ENCODE measurements around the gene APMAP.

APMAP gene

DNA sequence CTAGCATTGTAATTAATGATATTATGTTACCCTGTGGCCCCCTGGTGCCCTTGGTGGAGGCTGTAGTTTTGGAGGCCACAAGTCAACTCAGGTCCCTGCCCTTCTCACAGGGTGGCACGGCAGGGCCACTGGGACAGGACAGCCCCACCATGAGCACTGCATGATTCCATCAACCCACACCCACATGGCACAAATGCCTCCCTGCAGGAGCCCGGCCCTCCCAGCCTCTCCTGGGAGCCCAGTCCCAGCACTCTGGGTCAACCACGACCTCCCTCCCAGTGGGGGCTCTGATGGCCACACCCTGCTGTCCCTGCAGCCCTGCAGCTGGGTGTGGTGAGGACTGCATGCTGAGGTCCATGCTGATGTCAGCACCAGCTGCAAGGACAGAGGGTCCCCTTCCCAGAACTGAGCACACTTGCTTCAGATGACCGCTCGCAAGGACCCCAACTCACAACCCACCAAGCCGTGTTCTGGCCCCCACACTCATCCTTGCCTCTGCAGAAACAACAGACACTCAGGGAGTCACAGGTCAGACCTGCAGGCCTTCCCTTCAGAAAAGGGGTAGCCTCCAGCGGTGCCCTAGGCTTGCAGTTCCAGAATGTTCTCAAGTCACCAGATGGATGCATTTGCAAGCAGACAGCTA lies 59.2 kb downstream of the APMAP start:
- TF ChIP-seq ZBTB7A (IDR thresholded peaks at IDR 0.05; ENCODE audit: low read depth) = 0 out of 2 replicates have a peak, but pooled peaks have one; percentile 28
- no peak for TF ChIP-seq RAD21 (IDR thresholded peaks at IDR 0.05; ENCODE audit: low read depth)

- TF ChIP-seq ZBTB7A (IDR thresholded peaks at IDR 0.05; ENCODE audit: low read depth) (0 out of 2 replicates have a peak, but pooled peaks have one; percentile 17), RAD21 (IDR thresholded peaks at IDR 0.05; ENCODE audit: low read depth) (peak; percentile 55)
Observed at GRCh38 chr20:24930724-24931688, 61.5 kb downstream of the APMAP start.

- TF ChIP-seq CREB1 (IDR thresholded peaks at IDR 0.05; ENCODE audit: low read depth) (peak; percentile 44; the same call in 1 of the 2 replicates), ZBTB7A (IDR thresholded peaks at IDR 0.05; ENCODE audit: low read depth) (peak; percentile 42; the same call in 1 of the 2 replicates), FOXM1 (IDR thresholded peaks at IDR 0.05; ENCODE audit: borderline replicate concordance, low read depth) (0 out of 2 replicates have a peak, but pooled peaks have one; percentile 48), RAD21 (IDR thresholded peaks at IDR 0.05; ENCODE audit: low read depth) (peak; percentile 38), MAX (IDR thresholded peaks at IDR 0.05) (peak; percentile 48), CEBPB (IDR thresholded peaks at IDR 0.05) (peak; percentile 65; the same call in 1 of the 2 replicates), NFIC (IDR thresholded peaks at IDR 0.05) (peak; percentile 95), TEAD4 (IDR thresholded peaks at IDR 0.05) (peak; percentile 66), EP300 (IDR thresholded peaks at IDR 0.05; ENCODE audit: borderline replicate concordance) (peak; percentile 64; the same call in 1 of the 2 replicates), TCF12 (IDR thresholded peaks at IDR 0.05; ENCODE audit: low read depth) (peak; percentile 71)
Observed at GRCh38 chr20:24929867-24930723, 62.5 kb downstream of the APMAP start.

DNA sequence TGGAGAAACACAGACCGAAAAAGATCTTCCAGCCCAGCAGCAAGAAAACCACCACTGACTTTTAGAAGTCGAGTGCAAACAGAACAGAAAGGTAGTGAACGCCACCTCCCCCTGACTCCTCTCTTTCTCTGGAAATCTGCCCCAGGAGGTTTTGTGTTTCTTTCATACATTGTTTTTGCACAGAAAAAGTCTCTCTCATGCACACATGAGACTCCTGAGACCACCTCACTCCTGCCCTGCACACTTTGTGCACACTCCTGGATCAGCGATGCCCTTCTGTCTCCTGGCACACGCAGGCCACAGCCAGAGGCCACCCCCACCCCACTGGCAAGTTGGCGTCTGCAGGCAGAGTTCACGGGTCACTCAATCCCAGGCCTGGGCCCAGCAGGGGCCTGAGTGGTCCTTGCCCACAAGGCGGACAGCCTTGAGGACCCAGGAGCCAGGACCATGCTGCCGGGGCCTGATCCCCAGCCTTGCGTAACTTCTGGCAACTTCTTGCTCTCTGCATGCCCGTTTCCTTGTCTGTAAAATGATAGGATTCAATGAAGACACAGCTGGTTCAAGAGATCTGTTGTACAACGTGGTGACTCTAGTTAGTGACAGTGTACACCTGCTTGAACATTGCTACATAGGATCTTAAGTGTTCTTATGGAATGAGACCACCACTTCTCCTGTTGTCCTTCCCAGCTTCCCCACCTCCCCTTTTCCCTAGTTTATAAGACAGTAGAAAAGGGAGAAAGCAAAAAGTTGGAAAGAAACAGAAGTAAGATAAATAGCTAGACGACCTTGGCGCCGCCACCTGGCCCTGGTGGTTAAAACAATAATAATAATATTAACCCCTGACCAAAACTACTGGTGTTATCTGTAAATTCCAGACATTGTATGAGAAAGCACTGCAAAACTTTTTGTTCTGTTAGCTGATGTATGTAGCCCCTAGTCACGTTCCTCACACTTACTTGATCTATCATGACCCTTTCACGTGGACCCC lies 73.7 kb downstream of the APMAP start:
- TF ChIP-seq EGR1 (IDR thresholded peaks at IDR 0.05) (no peak), YY1 (IDR thresholded peaks at IDR 0.05; ENCODE audit: low read depth) (no peak), ZBTB7A (IDR thresholded peaks at IDR 0.05; ENCODE audit: low read depth) (no peak), REST (IDR thresholded peaks at IDR 0.05; ENCODE audit: low read depth) (no peak), CREB1 (IDR thresholded peaks at IDR 0.05; ENCODE audit: low read depth) (no peak), TEAD4 (IDR thresholded peaks at IDR 0.05) (no peak)

DNA sequence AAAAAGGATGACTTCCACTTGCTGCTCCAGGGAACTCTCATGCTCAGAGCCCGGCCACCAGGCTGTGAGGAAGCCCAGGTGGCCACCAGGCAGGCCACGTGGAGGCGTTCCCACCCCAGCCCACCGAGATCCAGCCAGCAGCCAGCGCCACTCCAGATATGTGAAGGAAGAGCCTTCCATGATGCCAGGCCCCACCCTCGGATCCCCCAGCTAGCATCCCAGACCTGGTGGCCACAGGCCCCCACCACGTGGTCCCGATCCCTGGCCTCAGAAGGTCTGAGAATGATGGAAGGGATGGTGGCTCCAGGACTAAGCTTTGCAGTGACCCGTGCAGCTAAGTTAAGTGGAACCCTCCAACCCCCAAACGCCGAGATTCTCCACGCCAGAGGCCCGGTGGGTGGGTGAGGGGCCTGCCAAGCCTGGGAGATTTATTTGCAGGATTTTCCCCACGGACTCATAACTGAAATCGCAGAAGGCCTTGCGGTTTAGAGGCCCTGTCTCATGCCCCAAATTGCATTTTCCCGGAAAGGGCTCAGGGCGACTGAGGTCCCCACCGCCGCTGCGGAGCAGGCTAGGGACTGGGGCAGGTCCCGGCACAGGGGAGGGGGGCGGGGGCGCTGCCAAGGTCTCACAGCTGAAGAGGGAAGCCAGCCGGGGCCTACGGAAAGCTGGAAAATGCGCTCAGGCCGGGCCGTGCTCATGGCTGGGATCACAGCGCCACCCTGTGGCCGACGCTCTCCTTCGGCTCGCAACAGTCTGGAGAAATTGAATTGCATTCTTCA lies 74.6 kb downstream of the APMAP start:
- no peak for TF ChIP-seq EGR1 (IDR thresholded peaks at IDR 0.05)
- TF ChIP-seq RAD21 (IDR thresholded peaks at IDR 0.05; ENCODE audit: low read depth) = peak; percentile 97

- TF ChIP-seq EGR1 (IDR thresholded peaks at IDR 0.05) (no peak), RAD21 (IDR thresholded peaks at IDR 0.05; ENCODE audit: low read depth) (no peak), MAX (IDR thresholded peaks at IDR 0.05) (no peak), REST (IDR thresholded peaks at IDR 0.05; ENCODE audit: low read depth) (no peak), TCF12 (IDR thresholded peaks at IDR 0.05; ENCODE audit: low read depth) (no peak), NFIC (IDR thresholded peaks at IDR 0.05) (no peak), ZBTB7A (IDR thresholded peaks at IDR 0.05; ENCODE audit: low read depth) (no peak), FOXM1 (IDR thresholded peaks at IDR 0.05; ENCODE audit: borderline replicate concordance, low read depth) (no peak), CREB1 (IDR thresholded peaks at IDR 0.05; ENCODE audit: low read depth) (no peak), EP300 (IDR thresholded peaks at IDR 0.05; ENCODE audit: borderline replicate concordance) (no peak), TAF1 (IDR thresholded peaks at IDR 0.05; ENCODE audit: low read depth) (no peak), TEAD4 (IDR thresholded peaks at IDR 0.05) (no peak)
- TF ChIP-seq, protein P1, sequence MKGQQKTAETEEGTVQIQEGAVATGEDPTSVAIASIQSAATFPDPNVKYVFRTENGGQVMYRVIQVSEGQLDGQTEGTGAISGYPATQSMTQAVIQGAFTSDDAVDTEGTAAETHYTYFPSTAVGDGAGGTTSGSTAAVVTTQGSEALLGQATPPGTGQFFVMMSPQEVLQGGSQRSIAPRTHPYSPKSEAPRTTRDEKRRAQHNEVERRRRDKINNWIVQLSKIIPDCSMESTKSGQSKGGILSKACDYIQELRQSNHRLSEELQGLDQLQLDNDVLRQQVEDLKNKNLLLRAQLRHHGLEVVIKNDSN (IDR thresholded peaks at IDR 0.05) = no peak
Observed at GRCh38 chr20:24917056-24917455, 75.5 kb downstream of the APMAP start.

Measured in Ishikawa (cell line).